Neural cell (in vitro differentiated cells): ENCODE results near the gene MRPL58.
A peak's percentile ranks its signal among the peaks of the same experiment; 100 is the strongest.

Experiments
- SMC3 ChIP-seq: fragments of 450-650 bp; conservative IDR thresholded peaks from 2 replicates; pipeline ENCODE4 v1.6.1; 2014; ENCODE audit warnings: antibody characterized with exemption, mild to moderate bottlenecking, moderate library complexity; ENCODE audit not compliant: poor library complexity
- TF ChIP-seq, protein P1 (sequence below): fragments of 450-650 bp; IDR thresholded peaks from 2 replicates; pipeline ENCODE4 v1.5.1; 2014; ENCODE audit warnings: antibody characterized with exemption, mild to moderate bottlenecking, moderate library complexity; ENCODE audit not compliant: poor library complexity, severe bottlenecking

DNA sequence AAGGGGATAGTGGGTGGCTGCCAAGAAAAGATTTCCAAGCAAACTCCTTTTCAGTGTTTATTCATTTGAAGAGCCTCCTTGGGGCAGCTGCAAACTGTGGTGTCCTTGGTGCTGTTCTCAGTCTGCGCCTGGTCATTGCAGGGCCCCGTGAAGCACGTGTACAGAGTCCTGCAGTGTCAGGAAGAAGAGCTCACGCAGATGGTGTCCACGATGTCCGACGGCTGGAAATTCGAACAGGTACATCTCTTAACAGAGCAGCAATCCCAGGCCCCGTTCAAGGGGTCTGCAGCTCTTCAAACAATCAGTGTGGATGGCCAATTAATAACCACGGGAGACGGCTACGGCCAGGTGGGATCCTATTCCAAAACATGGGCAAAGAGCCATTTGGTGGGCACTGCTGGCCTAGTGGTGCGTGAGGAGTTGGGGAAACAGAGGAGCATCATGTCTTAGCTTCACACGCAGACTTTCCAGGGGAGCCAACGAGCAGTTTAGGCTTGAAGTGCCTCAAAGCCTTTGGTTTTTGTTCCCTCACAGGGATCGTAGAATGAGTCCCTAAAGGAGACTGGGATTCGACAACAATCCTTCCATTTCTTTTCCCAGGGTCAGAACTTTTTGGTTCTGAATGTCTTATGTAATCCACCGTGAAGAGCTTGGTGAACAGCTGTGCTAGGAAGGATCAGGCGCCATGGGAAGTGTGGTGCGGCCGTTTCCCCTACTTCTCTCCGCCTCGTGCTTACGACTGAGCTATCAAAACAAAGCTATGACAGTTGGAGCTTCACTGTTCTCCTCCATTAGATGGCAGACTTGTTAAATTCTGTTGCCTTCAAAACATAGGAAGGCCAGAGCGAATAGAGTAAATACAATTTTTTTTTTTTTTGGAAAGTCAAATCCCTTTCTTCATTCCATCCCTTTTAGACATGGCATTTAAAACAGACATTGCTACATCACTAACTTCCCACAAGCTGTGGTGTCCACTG is 47.2 kb downstream of the MRPL58 start:
- TF ChIP-seq SMC3, result peak; percentile 57
- TF ChIP-seq, protein P1, sequence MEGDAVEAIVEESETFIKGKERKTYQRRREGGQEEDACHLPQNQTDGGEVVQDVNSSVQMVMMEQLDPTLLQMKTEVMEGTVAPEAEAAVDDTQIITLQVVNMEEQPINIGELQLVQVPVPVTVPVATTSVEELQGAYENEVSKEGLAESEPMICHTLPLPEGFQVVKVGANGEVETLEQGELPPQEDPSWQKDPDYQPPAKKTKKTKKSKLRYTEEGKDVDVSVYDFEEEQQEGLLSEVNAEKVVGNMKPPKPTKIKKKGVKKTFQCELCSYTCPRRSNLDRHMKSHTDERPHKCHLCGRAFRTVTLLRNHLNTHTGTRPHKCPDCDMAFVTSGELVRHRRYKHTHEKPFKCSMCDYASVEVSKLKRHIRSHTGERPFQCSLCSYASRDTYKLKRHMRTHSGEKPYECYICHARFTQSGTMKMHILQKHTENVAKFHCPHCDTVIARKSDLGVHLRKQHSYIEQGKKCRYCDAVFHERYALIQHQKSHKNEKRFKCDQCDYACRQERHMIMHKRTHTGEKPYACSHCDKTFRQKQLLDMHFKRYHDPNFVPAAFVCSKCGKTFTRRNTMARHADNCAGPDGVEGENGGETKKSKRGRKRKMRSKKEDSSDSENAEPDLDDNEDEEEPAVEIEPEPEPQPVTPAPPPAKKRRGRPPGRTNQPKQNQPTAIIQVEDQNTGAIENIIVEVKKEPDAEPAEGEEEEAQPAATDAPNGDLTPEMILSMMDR, result peak; percentile 59
